Measurements from ENCODE around the gene GTF3C2. TPM values are rescaled to one million over a fixed set of nuclear protein-coding genes. Genes with fewer than 3 reads are reported as not detected.
A peak's percentile ranks its signal among the peaks of the same experiment; 100 is the strongest.

Gene GTF3C2
- total and polyA plus RNA-seq, 9 donors = 22.3 to 38.7 (median 31.1) TPM

GRCh38 chr2:27372937-27373336 lies 16.4 kb upstream of the GTF3C2 start:
- no peaks in the 10 kb centered on the region for H3K9me3 ChIP-seq (replicated peaks; ENCODE audit: control insufficient read depth, low read depth, low read length)
- no peak overlapping the region for H3K27ac ChIP-seq (ENCODE audit: low read length)
- WGBS (ENCODE audit: insufficient coverage) = 95% methylated on average over 6 of the region's 6 CpGs
- no peak for DNase-seq
- H3K4me3 ChIP-seq (ENCODE audit: low read length) = no peak overlapping the region
- H3K27me3 ChIP-seq (ENCODE audit: control insufficient read depth, insufficient read depth, low read length) = no peaks in the 10 kb centered on the region
- H3K4me1 ChIP-seq (ENCODE audit: control insufficient read depth, insufficient read depth, low read length) = peaks cover 23% of the 10 kb centered on the region
- H3K36me3 ChIP-seq (ENCODE audit: control insufficient read depth, insufficient read depth, low read length) = peaks cover 66% of the 10 kb centered on the region

GRCh38 chr2:27370816-27371620 lies 14.5 kb upstream of the GTF3C2 start:
- peaks cover 66% of the 10 kb centered on the region for H3K36me3 ChIP-seq (ENCODE audit: control insufficient read depth, insufficient read depth, low read length)
- no peaks in the 10 kb centered on the region for H3K9me3 ChIP-seq (replicated peaks; ENCODE audit: control insufficient read depth, low read depth, low read length)
- under 1% methylated on average over 43 of the region's 46 CpGs for WGBS (ENCODE audit: insufficient coverage)
- H3K27me3 ChIP-seq (ENCODE audit: control insufficient read depth, insufficient read depth, low read length) = no peaks in the 10 kb centered on the region
- DNase-seq = peak; percentile 61
- peak overlapping the region; percentile 89 for H3K27ac ChIP-seq (ENCODE audit: low read length)
- peaks cover 23% of the 10 kb centered on the region for H3K4me1 ChIP-seq (ENCODE audit: control insufficient read depth, insufficient read depth, low read length)
- H3K4me3 ChIP-seq (ENCODE audit: low read length) = peak overlapping the region; percentile 86

GRCh38 chr2:27370026-27370815 lies 13.7 kb upstream of the GTF3C2 start, which contains the start of the genes EIF2B4 and SNX17:
Gene EIF2B4, minus strand, starts transcription at chr2:27370338. Its CDS starts 24 bp downstream, at chr2:27370314.
Gene SNX17, plus strand, starts transcription at chr2:27370616. Its CDS starts 128 bp downstream, at chr2:27370744.
- DNase-seq = peak; percentile 100
- Histone ChIP-seq H3K9me3 (replicated peaks; ENCODE audit: control insufficient read depth, low read depth, low read length) (no peaks in the 10 kb centered on the region), H3K27me3 (ENCODE audit: control insufficient read depth, insufficient read depth, low read length) (no peaks in the 10 kb centered on the region), H3K4me3 (ENCODE audit: low read length) (peak within 1 kb of the TSS; percentile 96), H3K36me3 (ENCODE audit: control insufficient read depth, insufficient read depth, low read length) (peaks cover 64% of the 10 kb centered on the region), H3K4me1 (ENCODE audit: control insufficient read depth, insufficient read depth, low read length) (peaks cover 23% of the 10 kb centered on the region), H3K27ac (ENCODE audit: low read length) (peak within 1 kb of the TSS; percentile 94)
- WGBS (ENCODE audit: insufficient coverage) = under 1% methylated on average over 85 of the region's 85 CpGs

- DNase-seq = peak; percentile 69
- H3K9me3 ChIP-seq (replicated peaks; ENCODE audit: control insufficient read depth, low read depth, low read length) = no peaks in the 10 kb centered on the region
Observed at GRCh38 chr2:27369471-27370025, 13.0 kb upstream of the GTF3C2 start.

GRCh38 chr2:27363933-27364332 lies 7.4 kb upstream of the GTF3C2 start:
- Histone ChIP-seq H3K27ac (ENCODE audit: low read length) (no peak overlapping the region), H3K27me3 (ENCODE audit: control insufficient read depth, insufficient read depth, low read length) (no peaks in the 10 kb centered on the region), H3K9me3 (replicated peaks; ENCODE audit: control insufficient read depth, low read depth, low read length) (no peaks in the 10 kb centered on the region), H3K36me3 (ENCODE audit: control insufficient read depth, insufficient read depth, low read length) (peaks cover 43% of the 10 kb centered on the region), H3K4me3 (ENCODE audit: low read length) (no peak overlapping the region), H3K4me1 (ENCODE audit: control insufficient read depth, insufficient read depth, low read length) (peaks cover 2% of the 10 kb centered on the region)
- DNase-seq = no peak
- 38% methylated on average over 1 of the region's 2 CpGs for WGBS (ENCODE audit: insufficient coverage)

More at GRCh38 chr2:27369471-27370025, 13.0 kb upstream of the GTF3C2 start:
- Histone ChIP-seq H3K4me3 (ENCODE audit: low read length) (peak overlapping the region; percentile 96), H3K27me3 (ENCODE audit: control insufficient read depth, insufficient read depth, low read length) (no peaks in the 10 kb centered on the region), H3K36me3 (ENCODE audit: control insufficient read depth, insufficient read depth, low read length) (peaks cover 60% of the 10 kb centered on the region), H3K27ac (ENCODE audit: low read length) (peak overlapping the region; percentile 94), H3K4me1 (ENCODE audit: control insufficient read depth, insufficient read depth, low read length) (peaks cover 23% of the 10 kb centered on the region)
- WGBS (ENCODE audit: insufficient coverage) = 1% methylated on average over 18 of the region's 18 CpGs

GRCh38 chr2:27362678-27363420 lies 6.3 kb upstream of the GTF3C2 start:
- DNase-seq = no peak
- peaks cover 35% of the 10 kb centered on the region for H3K36me3 ChIP-seq (ENCODE audit: control insufficient read depth, insufficient read depth, low read length)
- peaks cover 3% of the 10 kb centered on the region for H3K4me1 ChIP-seq (ENCODE audit: control insufficient read depth, insufficient read depth, low read length)
- H3K9me3 ChIP-seq (replicated peaks; ENCODE audit: control insufficient read depth, low read depth, low read length) = no peaks in the 10 kb centered on the region
- no peak overlapping the region for H3K4me3 ChIP-seq (ENCODE audit: low read length)
- WGBS (ENCODE audit: insufficient coverage) = 88% methylated on average over 3 of the region's 4 CpGs
- no peaks in the 10 kb centered on the region for H3K27me3 ChIP-seq (ENCODE audit: control insufficient read depth, insufficient read depth, low read length)
- H3K27ac ChIP-seq (ENCODE audit: low read length) = no peak overlapping the region

GRCh38 chr2:27356056-27356381 lies 545 bp downstream of the GTF3C2 start:
- peak overlapping the region; percentile 84 for H3K4me3 ChIP-seq (ENCODE audit: low read length)
- H3K4me1 ChIP-seq (ENCODE audit: control insufficient read depth, insufficient read depth, low read length) = peaks cover 17% of the 10 kb centered on the region
- H3K9me3 ChIP-seq (replicated peaks; ENCODE audit: control insufficient read depth, low read depth, low read length) = no peaks in the 10 kb centered on the region
- no peaks in the 10 kb centered on the region for H3K27me3 ChIP-seq (ENCODE audit: control insufficient read depth, insufficient read depth, low read length)
- H3K36me3 ChIP-seq (ENCODE audit: control insufficient read depth, insufficient read depth, low read length) = no peaks in the 10 kb centered on the region
- WGBS (ENCODE audit: insufficient coverage) = 0% methylated on average over 12 of the region's 12 CpGs
- peak overlapping the region; percentile 95 for H3K27ac ChIP-seq (ENCODE audit: low read length)
- DNase-seq = peak; percentile 42

- no peak for DNase-seq
- no peak overlapping the region for H3K4me3 ChIP-seq (ENCODE audit: low read length)
- H3K9me3 ChIP-seq (replicated peaks; ENCODE audit: control insufficient read depth, low read depth, low read length) = no peaks in the 10 kb centered on the region
- WGBS (ENCODE audit: insufficient coverage) = 92% methylated on average over 4 of the region's 7 CpGs
- H3K27ac ChIP-seq (ENCODE audit: low read length) = no peak overlapping the region
- H3K4me1 ChIP-seq (ENCODE audit: control insufficient read depth, insufficient read depth, low read length) = peaks cover 17% of the 10 kb centered on the region
- H3K36me3 ChIP-seq (ENCODE audit: control insufficient read depth, insufficient read depth, low read length) = no peaks in the 10 kb centered on the region
- H3K27me3 ChIP-seq (ENCODE audit: control insufficient read depth, insufficient read depth, low read length) = no peaks in the 10 kb centered on the region
Observed at GRCh38 chr2:27354597-27354927, 2.0 kb downstream of the GTF3C2 start.

- Histone ChIP-seq H3K27ac (ENCODE audit: low read length) (no peak overlapping the region), H3K4me3 (ENCODE audit: low read length) (no peak overlapping the region), H3K36me3 (ENCODE audit: control insufficient read depth, insufficient read depth, low read length) (no peaks in the 10 kb centered on the region), H3K4me1 (ENCODE audit: control insufficient read depth, insufficient read depth, low read length) (peaks cover 17% of the 10 kb centered on the region), H3K27me3 (ENCODE audit: control insufficient read depth, insufficient read depth, low read length) (no peaks in the 10 kb centered on the region), H3K9me3 (replicated peaks; ENCODE audit: control insufficient read depth, low read depth, low read length) (no peaks in the 10 kb centered on the region)
- 67% methylated on average over 3 of the region's 7 CpGs for WGBS (ENCODE audit: insufficient coverage)
- DNase-seq = no peak
Observed at GRCh38 chr2:27353762-27354596, 2.6 kb downstream of the GTF3C2 start.
